K562 (cell line): Measurements from ENCODE around the gene C16orf95. TPM values are rescaled to one million over a fixed set of nuclear protein-coding genes. Genes with fewer than 3 reads are reported as not detected.

Source experiments
- ATAC-seq: fragments of 200-7000 bp; cut with Tn5 transposase; 3 replicates; pipeline ENCODE4 v1.9.1; 2020; ENCODE audit warnings: moderate library complexity
- BruUV-seq: library from RNA; stranded (reverse); fragments of 400-500 nt; replicated peaks from 2 replicates; lab custom pipeline; 2021; lab: Mats Ljungman, UMichigan
- CTCF ChIA-PET: fragments of 300-600 bp; formaldehyde crosslinking; extraction: SDS; loops from one replicate; lab custom pipeline; 2021; ENCODE audit warnings: low intra/inter-chr PET ratio; lab: Yijun Ruan, JAX
- POLR2A ChIA-PET: fragments of 300-600, 350-650 bp; sonication (Branson Sonifier 250); formaldehyde crosslinking; extraction: SDS; loops from one replicate; lab custom pipeline; 2021; ENCODE audit warnings: antibody characterized with exemption, inconsistent platforms; lab: Yijun Ruan, JAX
- DNase-seq, 4 experiments: peaks; one replicate each; pipeline versions ENCODE4 v3.0.0 to v3.0.0-alpha.2; 2011 to 2018; ENCODE audit warnings: low spot score in 3 of 4, mixed read lengths in 3 of 4; ENCODE audit errors: extremely low read depth in 1 of 4
- FAIRE-seq: peaks from 2 replicates; lab custom pipeline; 2011; peaks lifted over from hg19 to GRCh38; lab: Jason Lieb, UNC
- H2AFZ ChIP-seq: 2 replicates; pipeline ENCODE4 v1.6.0; 2011; ENCODE audit warnings: low read depth, low read length, control low read depth, inconsistent platforms
- H3K27ac ChIP-seq: fragments of 200-600 bp; 3 replicates; pipeline ENCODE4 v1.8.0; 2011; ENCODE audit warnings: low read depth, mild to moderate bottlenecking, control low read depth, inconsistent platforms, low read length, moderate library complexity, mixed read lengths; ENCODE audit errors: extremely low read depth
- H3K27me3 ChIP-seq, 2 experiments: fragments of 300-600 bp in 1 of 2; 2 replicates in 1 of 2; 3 replicates in 1 of 2; pipeline versions ENCODE4 v1.6.0 to v1.8.0; 2011; ENCODE audit warnings: inconsistent platforms in 2 of 2, low read length in 2 of 2, mild to moderate bottlenecking in 1 of 2, mixed read lengths in 1 of 2, moderate library complexity in 1 of 2; ENCODE audit not compliant: control insufficient read depth in 2 of 2, insufficient read depth in 2 of 2
- H3K36me3 ChIP-seq: fragments of 300-600 bp; 3 replicates; pipeline ENCODE4 v1.8.0; 2011; ENCODE audit warnings: mild to moderate bottlenecking, low read length, inconsistent platforms; ENCODE audit not compliant: control insufficient read depth, insufficient read depth
- H3K4me1 ChIP-seq, 2 experiments: fragments of 200-600 bp in 1 of 2; replicated peaks in 1 of 2; 2 replicates in 1 of 2; 3 replicates in 1 of 2; pipeline versions ENCODE4 v1.5.1 to v1.8.0; 2011; ENCODE audit warnings: inconsistent platforms in 2 of 2, low read length in 2 of 2, mild to moderate bottlenecking in 1 of 2, mixed read lengths in 1 of 2, moderate library complexity in 1 of 2; ENCODE audit not compliant: control insufficient read depth in 2 of 2, insufficient read depth in 2 of 2
- H3K4me2 ChIP-seq: 2 replicates; pipeline ENCODE4 v1.6.1; 2011; ENCODE audit warnings: low read length, control low read depth, inconsistent platforms, mixed read lengths; ENCODE audit not compliant: insufficient read depth
- H3K4me3 ChIP-seq: fragments of 200-600 bp; sonication (generic), shearing (Covaris generic); 2 replicates; pipeline ENCODE4 v1.5.1; 2016; ENCODE audit warnings: control low read depth, inconsistent platforms
- H3K79me2 ChIP-seq: fragments of 200-600 bp; 3 replicates; pipeline ENCODE4 v1.8.0; 2011; ENCODE audit warnings: low read length, inconsistent platforms; ENCODE audit not compliant: control insufficient read depth, insufficient read depth
- H3K9ac ChIP-seq, 2 experiments: 2 replicates each; pipeline versions ENCODE4 v1.6.0 to v1.6.1; 2011; ENCODE audit warnings: low read depth in 2 of 2, low read length in 2 of 2, control low read depth in 1 of 2, inconsistent platforms in 1 of 2, mild to moderate bottlenecking in 1 of 2, mixed read lengths in 1 of 2; ENCODE audit not compliant: insufficient read depth in 1 of 2
- H3K9me1 ChIP-seq: one replicate; pipeline ENCODE4 v1.6.0; 2011; ENCODE audit warnings: inconsistent platforms, mild to moderate bottlenecking, low read length, moderate library complexity; ENCODE audit not compliant: control insufficient read depth, insufficient read depth
- H3K9me3 ChIP-seq: replicated peaks from 2 replicates; pipeline ENCODE4 v1.5.1; 2011; ENCODE audit warnings: low read depth, low read length, inconsistent platforms; ENCODE audit not compliant: control insufficient read depth, insufficient read depth
- H4K20me1 ChIP-seq: replicated peaks from 2 replicates; pipeline ENCODE4 v1.6.1; 2011; ENCODE audit warnings: low read length, inconsistent platforms, mixed read lengths; ENCODE audit not compliant: control insufficient read depth, insufficient read depth
- BCOR ChIP-seq: fragments of 450-650 bp; IDR thresholded peaks from 2 replicates; pipeline ENCODE4 v1.6.1; 2016
- EGR1 ChIP-seq: fragments of 450-650 bp; conservative IDR thresholded peaks from 2 replicates; pipeline ENCODE4 v1.6.1; 2017; ENCODE audit warnings: mild to moderate bottlenecking
- KAT2B ChIP-seq: IDR thresholded peaks from one replicate; pipeline ENCODE4 v1.6.1; 2012; ENCODE audit warnings: low read depth, mild to moderate bottlenecking, control low read depth, inconsistent platforms, low read length, moderate library complexity
- KDM1A ChIP-seq, 2 experiments: fragments of 450-650 bp; IDR thresholded peaks; 2 replicates each; pipeline ENCODE4 v1.6.1; 2016; ENCODE audit warnings: mild to moderate bottlenecking in 2 of 2
- RBM25 ChIP-seq: fragments of 200-400 bp; formaldehyde crosslinking; IDR thresholded peaks from 2 replicates; pipeline ENCODE4 v1.6.1; 2018; ENCODE audit warnings: low read length, low read depth, moderate library complexity; ENCODE audit not compliant: severe bottlenecking
- RHOXF2B ChIP-seq: fragments of 250-450 bp; sonication (Bioruptor Pico); conservative IDR thresholded peaks from 2 replicates; pipeline ENCODE4 v1.5.1; 2021
- ZKSCAN1 ChIP-seq: fragments of 150-350 bp; IDR thresholded peaks from 2 replicates; pipeline ENCODE4 v1.6.1; 2016; ENCODE audit warnings: low read depth, low read length
- WGBS: fragments of 100-300 bp; shearing (Covaris generic); methylation state at CpG from one replicate; pipeline ENCODE4 v1.1.6; 2016; ENCODE audit warnings: low coverage, mixed read lengths; ENCODE audit not compliant: insufficient coverage; ENCODE audit errors: missing lambda C conversion rate; 5-methylcytosine and 5-hydroxymethylcytosine counted together
- in situ Hi-C: fragments of 300-500 bp; cut with MboI; formaldehyde crosslinking; loops from 4 replicates; pipeline ENCODE4 v1.15.0; 2018; ENCODE audit warnings: inconsistent platforms, mixed read lengths
- intact Hi-C: fragments of 100-400 bp; cut with micrococcal nuclease; formaldehyde crosslinking; loops from 2 replicates; pipeline ENCODE4 v1.14.2; 2022
- polyA plus RNA-seq, 8 experiments: library from polyadenylated mRNA; depleted of rRNA in 4 of 8; stranded (reverse) in 5 of 8; unstranded in 3 of 8; fragments of >200 nt; fragmentation: Nextera tagmentation in 2 of 8; fragmentation: Illumina TruSeq in 1 of 8; extraction: Ambion mirVana in 2 of 8; extraction: Trizol in 1 of 8; gene quantifications; 2 replicates each; pipeline versions ENCODE4 v1.2.1 to v1.2.3, GENCODE V29; 2011 to 2014; ENCODE audit warnings: inconsistent platforms in 1 of 8, missing spikeins in 1 of 8
- total RNA-seq, 7 experiments: library from RNA; depleted of rRNA in 6 of 7; stranded (reverse); fragments of >200 nt in 6 of 7; fragmentation: Illumina TruSeq in 2 of 7; extraction: Trizol in 2 of 7; gene quantifications; 2 replicates each; pipeline versions ENCODE4 v1.2.1 to v1.2.3, GENCODE V29; 2011 to 2021; ENCODE audit warnings: low replicate concordance in 1 of 7
- TF ChIP-seq, protein P1 (sequence below): fragments of 450-650 bp; formaldehyde crosslinking; IDR thresholded peaks from 2 replicates; pipeline ENCODE4 v1.4.0; 2022; ENCODE audit warnings: missing genetic modification characterization

The C16orf95 gene
- total and polyA plus RNA-seq, 9 of the 15 experiments (the other 6 are each of a cell fraction or from before 2014, with no cell fraction given), result 6.5 to 20.5 (median 9.4) TPM

GRCh38 chr16:87293990-87294389 is 23.2 kb downstream of the C16orf95 start:
- in situ Hi-C loops (no loop called here), intact Hi-C loops (no loop called here)
- BruUV-seq, result no TSS peak
- ChIA-PET CTCF (no interaction called here), POLR2A (interaction anchor here (1.2 kb wide), 1 partner anchor 10 kb away, joined by 5 read pairs; no protein-coding TSS in a partner anchor)
- ATAC-seq, result no peak
- TF ChIP-seq EGR1, result peak; percentile 87
- TF ChIP-seq RHOXF2B (CRISPR knock-in tag), result no peak
- TF ChIP-seq, protein P1, sequence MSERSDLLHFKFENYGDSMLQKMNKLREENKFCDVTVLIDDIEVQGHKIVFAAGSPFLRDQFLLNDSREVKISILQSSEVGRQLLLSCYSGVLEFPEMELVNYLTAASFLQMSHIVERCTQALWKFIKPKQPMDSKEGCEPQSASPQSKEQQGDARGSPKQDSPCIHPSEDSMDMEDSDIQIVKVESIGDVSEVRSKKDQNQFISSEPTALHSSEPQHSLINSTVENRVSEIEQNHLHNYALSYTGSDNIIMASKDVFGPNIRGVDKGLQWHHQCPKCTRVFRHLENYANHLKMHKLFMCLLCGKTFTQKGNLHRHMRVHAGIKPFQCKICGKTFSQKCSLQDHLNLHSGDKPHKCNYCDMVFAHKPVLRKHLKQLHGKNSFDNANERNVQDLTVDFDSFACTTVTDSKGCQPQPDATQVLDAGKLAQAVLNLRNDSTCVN (CRISPR knock-in tag), result no peak
- TF ChIP-seq KAT2B, result no peak
- Histone ChIP-seq H2AFZ (no peak overlapping the region), H4K20me1 (no peaks in the 10 kb centered on the region), H3K27ac (no peak overlapping the region), H3K27me3 (no peaks in the 10 kb centered on the region), H3K9me3 (no peaks in the 10 kb centered on the region), H3K4me3 (no peak overlapping the region), H3K9me1 (no peaks in the 10 kb centered on the region), H3K4me2 (no peak overlapping the region), H3K36me3 (peaks cover 32% of the 10 kb centered on the region; the same call in 2 of the 3 replicates), H3K9ac (no peak overlapping the region), H3K79me2 (no peaks in the 10 kb centered on the region), H3K4me1 (peaks cover 5 to 26% of the 10 kb centered on the region in 2 experiments; a peak in 4 of 5 replicates)
- no peak for FAIRE-seq
- no peak for DNase-seq
- 48% methylated on average over 3 of the region's 3 CpGs for WGBS

GRCh38 chr16:87291944-87292343 is 25.2 kb downstream of the C16orf95 start:
- intact Hi-C loops, result no loop called here
- in situ Hi-C loops, result no loop called here
- peaks cover 3% of the 10 kb centered on the region; the same call in 1 of the 2 replicates for H3K9me3 ChIP-seq
- DNase-seq, result no peak
- no peak overlapping the region for H3K9ac ChIP-seq
- POLR2A ChIA-PET, result no interaction called here
- FAIRE-seq, result no peak
- no peak overlapping the region for H2AFZ ChIP-seq
- peaks cover 5 to 11% of the 10 kb centered on the region in 2 experiments; a peak in 4 of 5 replicates for H3K4me1 ChIP-seq
- H3K27me3 ChIP-seq, result no peaks in the 10 kb centered on the region
- CTCF ChIA-PET, result no interaction called here
- no TSS peak for BruUV-seq
- no peak overlapping the region for H3K27ac ChIP-seq
- WGBS, result 83% methylated on average over 6 of the region's 6 CpGs
- TF ChIP-seq BCOR (peak; percentile 49; the same call in 1 of the 2 replicates), ZKSCAN1 (no peak), KDM1A (IDR thresholded peaks at IDR 0.05) (peak in 1 of 2 experiments; percentile 28; a peak in 1 of 4 replicates), RBM25 (peak; percentile 64)
- ATAC-seq, result no peak
- no peaks in the 10 kb centered on the region for H4K20me1 ChIP-seq
- H3K4me3 ChIP-seq, result no peak overlapping the region
- peaks cover 22% of the 10 kb centered on the region; the same call in 2 of the 3 replicates for H3K36me3 ChIP-seq
- no peaks in the 10 kb centered on the region for H3K9me1 ChIP-seq
- H3K79me2 ChIP-seq, result no peaks in the 10 kb centered on the region
- no peak overlapping the region for H3K4me2 ChIP-seq
